Neural cell (in vitro differentiated cells): ENCODE results near the gene ZNF503.

Experiments
- CTCF ChIP-seq: fragments of 450-650 bp; IDR thresholded peaks from 2 replicates; pipeline ENCODE4 v1.5.1; 2014; ENCODE audit warnings: antibody characterized with exemption, mild to moderate bottlenecking, moderate library complexity; ENCODE audit not compliant: poor library complexity, severe bottlenecking
- EP300 ChIP-seq: fragments of 450-650 bp; conservative IDR thresholded peaks from 2 replicates; pipeline ENCODE4 v1.6.1; 2014; ENCODE audit warnings: antibody characterized with exemption, mild to moderate bottlenecking, moderate library complexity; ENCODE audit not compliant: poor library complexity, severe bottlenecking
- EZH2 ChIP-seq: fragments of 200-600, 300-800 bp; shearing (Covaris generic), sonication (generic); IDR thresholded peaks from 2 replicates; pipeline ENCODE4 v1.6.1; 2014; ENCODE audit warnings: antibody characterized with exemption, low read length, borderline replicate concordance, mild to moderate bottlenecking; ENCODE audit not compliant: insufficient read depth, poor library complexity, severe bottlenecking
- MXI1 ChIP-seq: fragments of 450-650 bp; conservative IDR thresholded peaks from 2 replicates; pipeline ENCODE4 v1.6.1; 2014; ENCODE audit warnings: antibody characterized with exemption, mild to moderate bottlenecking; ENCODE audit not compliant: poor library complexity, severe bottlenecking
- POLR2AphosphoS5 ChIP-seq: IDR thresholded peaks from 2 replicates; pipeline ENCODE4 v1.6.1; 2012
- RAD21 ChIP-seq: fragments of 450-650 bp; conservative IDR thresholded peaks from 2 replicates; pipeline ENCODE4 v1.6.1; 2014; ENCODE audit warnings: antibody characterized with exemption, mild to moderate bottlenecking, moderate library complexity
- SMC3 ChIP-seq: fragments of 450-650 bp; conservative IDR thresholded peaks from 2 replicates; pipeline ENCODE4 v1.6.1; 2014; ENCODE audit warnings: antibody characterized with exemption, mild to moderate bottlenecking, moderate library complexity; ENCODE audit not compliant: poor library complexity
- TF ChIP-seq, protein P1 (sequence below): IDR thresholded peaks from 2 replicates; pipeline ENCODE4 v1.6.1; 2012; ENCODE audit warnings: borderline replicate concordance

DNA sequence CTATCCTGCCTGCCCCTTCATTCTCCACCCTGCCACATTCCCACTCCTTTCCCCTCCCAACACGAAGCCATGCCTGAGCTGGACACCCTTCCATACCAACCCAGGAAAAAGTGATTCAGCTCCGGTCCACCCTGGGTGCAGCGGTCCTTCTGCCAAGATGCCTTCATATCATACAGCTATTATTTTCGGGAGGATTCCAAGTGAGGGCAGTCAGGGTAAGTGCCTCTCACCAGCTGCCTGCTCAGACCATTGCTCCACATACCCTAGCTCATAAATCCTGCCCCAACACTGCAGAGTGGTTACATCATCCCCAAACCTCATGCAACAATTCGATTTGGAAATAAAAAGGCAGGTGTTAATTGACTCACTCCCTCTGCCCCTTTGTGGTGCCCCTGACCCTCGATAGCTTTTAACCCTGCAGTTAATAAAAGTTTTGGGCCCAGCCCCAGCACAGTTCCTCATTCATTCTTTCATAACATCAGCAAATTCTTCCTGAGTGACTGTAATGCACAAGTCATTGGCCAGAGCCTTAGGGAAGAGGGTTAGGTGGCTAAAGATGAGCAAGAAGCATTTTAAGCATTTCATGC lies 42.6 kb downstream of the ZNF503 start:
- TF ChIP-seq CTCF: no peak
- no peak for TF ChIP-seq EZH2
- no peak for TF ChIP-seq EP300
- no peak for TF ChIP-seq POLR2AphosphoS5
- TF ChIP-seq RAD21: no peak
- TF ChIP-seq MXI1: no peak
- no peak for TF ChIP-seq SMC3
- TF ChIP-seq, protein P1, sequence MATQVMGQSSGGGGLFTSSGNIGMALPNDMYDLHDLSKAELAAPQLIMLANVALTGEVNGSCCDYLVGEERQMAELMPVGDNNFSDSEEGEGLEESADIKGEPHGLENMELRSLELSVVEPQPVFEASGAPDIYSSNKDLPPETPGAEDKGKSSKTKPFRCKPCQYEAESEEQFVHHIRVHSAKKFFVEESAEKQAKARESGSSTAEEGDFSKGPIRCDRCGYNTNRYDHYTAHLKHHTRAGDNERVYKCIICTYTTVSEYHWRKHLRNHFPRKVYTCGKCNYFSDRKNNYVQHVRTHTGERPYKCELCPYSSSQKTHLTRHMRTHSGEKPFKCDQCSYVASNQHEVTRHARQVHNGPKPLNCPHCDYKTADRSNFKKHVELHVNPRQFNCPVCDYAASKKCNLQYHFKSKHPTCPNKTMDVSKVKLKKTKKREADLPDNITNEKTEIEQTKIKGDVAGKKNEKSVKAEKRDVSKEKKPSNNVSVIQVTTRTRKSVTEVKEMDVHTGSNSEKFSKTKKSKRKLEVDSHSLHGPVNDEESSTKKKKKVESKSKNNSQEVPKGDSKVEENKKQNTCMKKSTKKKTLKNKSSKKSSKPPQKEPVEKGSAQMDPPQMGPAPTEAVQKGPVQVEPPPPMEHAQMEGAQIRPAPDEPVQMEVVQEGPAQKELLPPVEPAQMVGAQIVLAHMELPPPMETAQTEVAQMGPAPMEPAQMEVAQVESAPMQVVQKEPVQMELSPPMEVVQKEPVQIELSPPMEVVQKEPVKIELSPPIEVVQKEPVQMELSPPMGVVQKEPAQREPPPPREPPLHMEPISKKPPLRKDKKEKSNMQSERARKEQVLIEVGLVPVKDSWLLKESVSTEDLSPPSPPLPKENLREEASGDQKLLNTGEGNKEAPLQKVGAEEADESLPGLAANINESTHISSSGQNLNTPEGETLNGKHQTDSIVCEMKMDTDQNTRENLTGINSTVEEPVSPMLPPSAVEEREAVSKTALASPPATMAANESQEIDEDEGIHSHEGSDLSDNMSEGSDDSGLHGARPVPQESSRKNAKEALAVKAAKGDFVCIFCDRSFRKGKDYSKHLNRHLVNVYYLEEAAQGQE: no peak
